Stimulated activated naive CD8-positive, alpha-beta T cell treated with anti-CD3 and anti-CD28 coated beads, Interleukin-15, Interleukin-2, amounts not matched to agents 100 U/mL and 50 U/mL, for 24 hours (primary cell): ENCODE results near the gene CFAP74.
A peak's percentile ranks its signal among the peaks of the same experiment; 100 is the strongest.

Experiments
- ATAC-seq: fragments of 150-1000 bp; cut with Tn5 transposase; one replicate; pipeline ENCODE4 v1.10.0; 2021
- DNase-seq: peaks from one replicate; pipeline ENCODE4 v3.0.0; 2021

Gene CFAP74

GRCh38 chr1:1914971-1915692 is 88.5 kb downstream of the CFAP74 start, which contains the start of gene CALML6:
Gene CALML6 (plus strand): TSS chr1:1915260. CDS start chr1:1915281, 21 bp downstream.
- ATAC-seq = no peak

GRCh38 chr1:1914101-1914970 is 89.2 kb downstream of the CFAP74 start:
- no peak for DNase-seq
- no peak for ATAC-seq

More at GRCh38 chr1:1914971-1915692, 88.5 kb downstream of the CFAP74 start, which contains the start of gene CALML6:
- no peak for DNase-seq

- DNase-seq (no peak), ATAC-seq (no peak)
Observed at GRCh38 chr1:1911350-1912041, 92.1 kb downstream of the CFAP74 start.

- ATAC-seq = no peak
- no peak for DNase-seq
Observed at GRCh38 chr1:1910651-1911331, 92.8 kb downstream of the CFAP74 start.

- ATAC-seq = no peak
Observed at GRCh38 chr1:1910033-1910465, 93.5 kb downstream of the CFAP74 start.

GRCh38 chr1:1908506-1908791 is 95.1 kb downstream of the CFAP74 start:
- DNase-seq = no peak
- ATAC-seq = no peak

More at GRCh38 chr1:1910033-1910465, 93.5 kb downstream of the CFAP74 start:
- DNase-seq = no peak

- ATAC-seq (no peak), DNase-seq (no peak)
Observed at GRCh38 chr1:1907098-1907736, 96.4 kb downstream of the CFAP74 start.

GRCh38 chr1:1906185-1907097 is 97.1 kb downstream of the CFAP74 start:
- ATAC-seq = peak; percentile 50
- DNase-seq = peak; percentile 82

- DNase-seq = no peak
- no peak for ATAC-seq
Observed at GRCh38 chr1:1903224-1903623, 100.4 kb downstream of the CFAP74 start.

- DNase-seq (no peak), ATAC-seq (no peak)
Observed at GRCh38 chr1:1901641-1902294, 101.8 kb downstream of the CFAP74 start.

GRCh38 chr1:1900883-1901640 is 102.5 kb downstream of the CFAP74 start:
- no peak for ATAC-seq

GRCh38 chr1:1899967-1900327 is 103.6 kb downstream of the CFAP74 start:
- no peak for DNase-seq
- ATAC-seq = no peak

More at GRCh38 chr1:1900883-1901640, 102.5 kb downstream of the CFAP74 start:
- no peak for DNase-seq

- DNase-seq (no peak), ATAC-seq (no peak)
Observed at GRCh38 chr1:1899266-1899966, 104.2 kb downstream of the CFAP74 start.

GRCh38 chr1:1898246-1898933 is 105.2 kb downstream of the CFAP74 start:
- DNase-seq (no peak), ATAC-seq (no peak)

- ATAC-seq (no peak), DNase-seq (no peak)
Observed at GRCh38 chr1:1895456-1896336, 107.9 kb downstream of the CFAP74 start.

GRCh38 chr1:1895060-1895418 is 108.5 kb downstream of the CFAP74 start:
- DNase-seq (no peak), ATAC-seq (no peak)
